C4-2B (cell line): Measurements from ENCODE around the gene CTNNA2.

ENCODE experiments used
- H3K27ac ChIP-seq: fragments of 450-650 bp; 2 replicates; pipeline ENCODE4 v1.5.1; 2017
- ZFX ChIP-seq: fragments of 450-650 bp; IDR thresholded peaks from 2 replicates; pipeline ENCODE4 v1.6.1; 2017
- TF ChIP-seq, protein P1 (sequence below): fragments of 450-650 bp; conservative IDR thresholded peaks from 2 replicates; pipeline ENCODE4 v1.5.1; 2017; ENCODE audit warnings: mild to moderate bottlenecking

The CTNNA2 gene

DNA sequence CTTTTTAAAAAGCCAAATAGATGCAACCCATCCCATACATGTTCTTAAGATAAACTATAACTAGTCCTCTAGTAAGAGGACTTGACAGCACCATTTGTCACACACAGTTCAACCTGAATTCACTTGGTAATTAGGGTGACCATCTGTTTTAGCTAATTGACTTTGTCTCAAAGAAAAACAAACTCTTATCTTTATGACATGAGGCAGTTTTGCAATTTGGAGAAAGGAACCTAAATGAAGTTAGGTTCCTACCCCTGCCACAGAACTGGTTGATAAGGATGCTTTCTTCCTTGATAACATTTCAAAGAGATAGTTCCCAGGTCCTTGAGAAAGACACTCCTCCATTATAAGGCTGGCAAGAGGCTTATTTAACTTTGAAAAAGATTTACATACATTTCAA, 849.1 kb downstream of the CTNNA2 start:
- no peak overlapping the region for H3K27ac ChIP-seq
- no peak for TF ChIP-seq ZFX
- TF ChIP-seq, protein P1, sequence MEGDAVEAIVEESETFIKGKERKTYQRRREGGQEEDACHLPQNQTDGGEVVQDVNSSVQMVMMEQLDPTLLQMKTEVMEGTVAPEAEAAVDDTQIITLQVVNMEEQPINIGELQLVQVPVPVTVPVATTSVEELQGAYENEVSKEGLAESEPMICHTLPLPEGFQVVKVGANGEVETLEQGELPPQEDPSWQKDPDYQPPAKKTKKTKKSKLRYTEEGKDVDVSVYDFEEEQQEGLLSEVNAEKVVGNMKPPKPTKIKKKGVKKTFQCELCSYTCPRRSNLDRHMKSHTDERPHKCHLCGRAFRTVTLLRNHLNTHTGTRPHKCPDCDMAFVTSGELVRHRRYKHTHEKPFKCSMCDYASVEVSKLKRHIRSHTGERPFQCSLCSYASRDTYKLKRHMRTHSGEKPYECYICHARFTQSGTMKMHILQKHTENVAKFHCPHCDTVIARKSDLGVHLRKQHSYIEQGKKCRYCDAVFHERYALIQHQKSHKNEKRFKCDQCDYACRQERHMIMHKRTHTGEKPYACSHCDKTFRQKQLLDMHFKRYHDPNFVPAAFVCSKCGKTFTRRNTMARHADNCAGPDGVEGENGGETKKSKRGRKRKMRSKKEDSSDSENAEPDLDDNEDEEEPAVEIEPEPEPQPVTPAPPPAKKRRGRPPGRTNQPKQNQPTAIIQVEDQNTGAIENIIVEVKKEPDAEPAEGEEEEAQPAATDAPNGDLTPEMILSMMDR = no peak

DNA sequence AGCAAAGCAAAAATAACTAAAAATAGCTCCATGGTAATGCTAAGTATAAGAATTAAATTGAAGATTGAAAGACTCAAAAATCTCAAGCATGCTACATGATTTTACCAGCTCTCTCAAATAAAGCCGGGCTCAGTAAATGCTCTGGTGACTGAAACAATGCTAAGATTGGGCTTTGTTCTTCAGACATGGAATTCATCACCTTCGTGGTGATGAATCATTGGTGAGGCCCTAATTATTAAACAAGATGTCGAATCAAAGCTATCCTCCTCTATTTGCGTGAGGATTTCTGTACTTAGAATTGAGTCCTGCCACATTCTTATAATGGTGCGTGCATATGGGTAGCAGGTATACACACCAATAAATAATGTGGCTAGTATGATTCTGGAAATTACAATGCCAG, 850.5 kb downstream of the CTNNA2 start:
- no peak for TF ChIP-seq ZFX
- TF ChIP-seq, protein P1 = no peak
- H3K27ac ChIP-seq = no peak overlapping the region

DNA sequence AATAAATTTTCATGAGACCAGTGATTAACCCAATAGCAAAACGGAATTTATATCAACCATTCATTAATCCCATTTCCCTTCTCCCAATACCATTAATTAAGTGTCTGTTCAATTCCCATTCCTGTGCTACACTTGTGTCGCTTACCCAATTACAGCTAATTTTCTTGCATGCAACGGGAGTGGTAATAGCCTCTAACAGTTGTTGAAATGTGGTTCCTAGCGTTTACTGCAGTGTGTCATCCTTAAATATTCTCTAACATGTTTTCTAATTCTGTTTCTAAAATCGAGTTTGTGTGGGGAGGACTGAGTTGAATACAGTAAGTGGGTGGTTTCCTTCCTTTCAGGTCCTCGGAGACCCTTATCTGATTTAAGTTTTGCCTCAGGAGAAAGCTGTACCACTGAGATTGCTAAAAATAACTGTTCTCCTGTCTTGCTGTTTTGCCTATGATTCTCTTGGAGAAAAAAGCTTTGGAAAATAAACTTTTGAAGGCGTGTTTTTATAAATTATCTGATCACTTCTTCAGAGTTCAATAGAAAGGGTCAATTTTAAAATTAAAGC, 851.0 kb downstream of the CTNNA2 start:
- TF ChIP-seq, protein P1 = no peak
- no peak for TF ChIP-seq ZFX
- H3K27ac ChIP-seq = no peak overlapping the region

DNA sequence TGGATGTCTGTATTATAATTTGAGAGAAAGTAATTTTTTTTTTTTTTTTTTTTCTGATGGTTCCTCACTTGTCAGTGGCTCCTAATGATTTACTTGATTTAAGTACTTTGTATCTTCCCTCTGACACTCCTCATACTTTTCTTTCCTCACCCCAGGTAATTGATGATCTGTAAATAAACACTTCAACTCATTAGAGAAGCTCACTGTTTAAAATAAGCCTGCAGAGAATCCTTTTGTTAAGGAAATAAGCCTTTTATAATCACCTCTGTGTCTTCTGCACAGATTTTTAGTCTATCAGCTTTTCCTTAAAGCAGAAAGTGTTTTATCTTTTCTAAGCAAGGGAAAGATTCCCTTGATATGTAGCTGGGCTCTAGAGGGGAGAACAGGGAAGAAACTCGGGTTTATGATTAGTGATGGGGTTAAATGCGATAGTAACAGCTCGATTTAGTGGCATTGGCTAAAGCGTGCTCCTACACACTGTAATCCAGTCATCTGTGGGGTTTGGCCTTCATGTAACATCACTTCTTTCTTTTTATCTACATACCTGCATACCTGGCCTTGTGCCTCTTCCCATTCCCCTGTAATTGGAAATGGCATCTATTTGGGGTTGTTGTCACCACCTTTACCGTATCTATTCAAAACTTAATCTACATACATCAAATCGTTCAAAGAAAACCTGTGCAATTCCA, 851.8 kb downstream of the CTNNA2 start:
- TF ChIP-seq, protein P1 = no peak
- TF ChIP-seq ZFX = no peak
- no peak overlapping the region for H3K27ac ChIP-seq

DNA sequence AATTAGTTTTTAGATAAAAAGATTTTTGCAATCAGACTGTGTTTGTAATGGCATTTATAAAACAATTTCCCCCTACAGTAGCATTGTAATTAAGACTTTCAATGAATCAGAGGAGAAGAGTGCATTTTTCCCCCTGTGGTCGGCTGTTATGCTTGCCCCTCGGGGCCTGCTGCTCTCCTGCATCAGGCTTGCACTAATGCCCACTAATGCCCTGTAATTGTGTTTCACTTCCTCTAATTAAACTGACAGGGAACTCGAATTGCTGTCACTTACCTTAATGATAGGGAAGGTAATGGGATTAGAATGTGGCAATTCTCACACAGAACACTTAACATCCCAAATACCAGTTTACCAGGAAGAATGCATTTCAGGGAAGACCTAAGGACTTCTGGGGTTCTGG, 852.9 kb downstream of the CTNNA2 start:
- no peak for TF ChIP-seq ZFX
- TF ChIP-seq, protein P1 = no peak
- H3K27ac ChIP-seq = no peak overlapping the region

DNA sequence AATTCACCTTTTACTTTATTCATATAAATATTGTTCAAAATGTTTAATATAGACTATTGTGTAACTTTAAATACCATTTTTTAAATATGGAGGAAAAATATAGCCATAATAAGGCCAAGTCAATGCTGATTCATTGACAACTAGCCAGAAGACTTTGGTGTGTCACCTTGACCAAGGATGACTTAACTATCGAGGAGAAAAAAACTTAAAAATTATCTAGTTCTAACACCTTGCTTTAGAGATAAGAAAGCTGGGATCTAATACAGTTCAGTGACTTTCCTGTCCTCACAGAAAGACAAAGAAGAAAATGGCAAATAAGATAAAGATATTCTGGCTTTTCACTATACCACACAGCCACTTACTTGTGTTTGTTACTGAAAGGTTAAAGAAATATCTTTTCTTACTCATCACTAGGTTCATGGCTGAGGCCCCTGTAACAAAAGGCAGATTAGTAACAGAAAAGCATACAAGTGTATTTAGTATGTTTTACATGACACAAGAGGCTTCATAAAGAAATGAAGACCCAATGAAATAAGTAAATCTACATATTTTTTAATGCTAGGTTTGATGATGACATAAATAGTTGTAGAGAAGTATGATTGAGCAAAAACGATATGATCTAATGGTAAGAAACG, 857.6 kb downstream of the CTNNA2 start:
- H3K27ac ChIP-seq = no peak overlapping the region
- TF ChIP-seq, protein P1 = no peak
- no peak for TF ChIP-seq ZFX

DNA sequence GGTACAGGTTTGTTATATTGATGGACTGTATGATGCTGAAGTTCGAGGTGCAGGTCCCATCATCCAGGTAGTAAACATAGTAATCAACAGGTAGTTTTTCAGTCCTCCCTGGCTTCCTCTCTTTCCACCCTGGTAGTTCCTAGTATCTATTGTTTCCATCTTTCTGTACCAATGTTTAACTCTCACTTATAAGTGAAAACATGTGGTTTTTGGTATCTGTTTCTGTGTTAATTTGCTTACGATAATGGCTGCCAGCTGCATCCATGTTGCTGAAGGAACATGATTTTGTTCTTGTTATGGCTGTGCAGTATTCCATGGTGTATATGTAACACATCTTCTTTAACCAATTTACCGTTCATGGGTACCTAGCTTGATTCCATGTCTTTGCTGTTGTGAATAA, 861.3 kb downstream of the CTNNA2 start:
- TF ChIP-seq, protein P1 = no peak
- no peak overlapping the region for H3K27ac ChIP-seq
